Ectodermal cell (in vitro differentiated cells): ENCODE data around the gene MAML3.

Experiments used
- H3K27ac ChIP-seq: 2 replicates; pipeline ENCODE4 v1.7.0; 2013; ENCODE audit warnings: mild to moderate bottlenecking, low read depth, low read length; ENCODE audit not compliant: insufficient read depth, poor library complexity, severe bottlenecking
- H3K27me3 ChIP-seq: 2 replicates; pipeline ENCODE4 v1.7.0; 2013; ENCODE audit warnings: mild to moderate bottlenecking, low read length; ENCODE audit not compliant: insufficient read depth, control insufficient read depth, poor library complexity, severe bottlenecking
- H3K36me3 ChIP-seq: one replicate; pipeline ENCODE4 v1.7.0; 2013; ENCODE audit warnings: low read length; ENCODE audit not compliant: control insufficient read depth, insufficient read depth
- H3K4me1 ChIP-seq: one replicate; pipeline ENCODE4 v1.7.0; 2013; ENCODE audit warnings: low read length; ENCODE audit not compliant: control insufficient read depth, insufficient read depth
- H3K4me3 ChIP-seq: 2 replicates; pipeline ENCODE4 v1.7.0; 2013; ENCODE audit warnings: low read depth, low read length, control low read depth; ENCODE audit not compliant: insufficient read depth
- H3K9me3 ChIP-seq: 2 replicates; pipeline ENCODE4 v1.7.0; 2013; ENCODE audit warnings: mild to moderate bottlenecking, low read length, moderate library complexity; ENCODE audit not compliant: control insufficient read depth
- WGBS, 2 experiments: methylation state at CpG; one replicate each; pipeline ENCODE4 v1.1.7; 2013; ENCODE audit warnings: missing lambda C conversion rate in 2 of 2; 5-methylcytosine and 5-hydroxymethylcytosine counted together

Gene MAML3

DNA sequence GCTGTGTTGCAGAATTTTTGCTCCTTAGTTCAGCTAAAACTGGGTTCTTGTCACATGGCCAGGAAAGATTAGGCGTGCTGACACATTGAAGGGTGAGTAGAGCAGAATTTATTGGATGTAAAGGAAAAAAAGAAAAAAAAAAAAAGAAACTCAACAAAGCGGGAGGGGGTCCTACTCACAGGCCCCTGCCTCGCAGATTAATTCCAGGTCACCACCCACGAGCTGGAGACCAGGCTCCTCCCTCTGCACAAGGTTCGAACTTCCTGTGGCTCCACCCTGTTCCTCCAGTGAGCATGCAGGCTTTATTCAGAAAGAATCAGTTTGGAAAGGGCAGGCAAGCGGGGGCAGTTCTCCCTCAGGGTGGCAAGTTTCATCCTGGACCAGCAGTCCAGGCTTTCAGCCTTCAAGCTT lies 471.2 kb downstream of the MAML3 start:
- WGBS, 2 experiments: 81 to 90% methylated on average over 6 of the region's 6 CpGs
- H3K4me3 ChIP-seq: no peak overlapping the region
- H3K36me3 ChIP-seq: no peaks in the 10 kb centered on the region
- peaks cover 11% of the 10 kb centered on the region for H3K4me1 ChIP-seq
- no peak overlapping the region for H3K27ac ChIP-seq
- no peaks in the 10 kb centered on the region for H3K9me3 ChIP-seq
- no peaks in the 10 kb centered on the region for H3K27me3 ChIP-seq

DNA sequence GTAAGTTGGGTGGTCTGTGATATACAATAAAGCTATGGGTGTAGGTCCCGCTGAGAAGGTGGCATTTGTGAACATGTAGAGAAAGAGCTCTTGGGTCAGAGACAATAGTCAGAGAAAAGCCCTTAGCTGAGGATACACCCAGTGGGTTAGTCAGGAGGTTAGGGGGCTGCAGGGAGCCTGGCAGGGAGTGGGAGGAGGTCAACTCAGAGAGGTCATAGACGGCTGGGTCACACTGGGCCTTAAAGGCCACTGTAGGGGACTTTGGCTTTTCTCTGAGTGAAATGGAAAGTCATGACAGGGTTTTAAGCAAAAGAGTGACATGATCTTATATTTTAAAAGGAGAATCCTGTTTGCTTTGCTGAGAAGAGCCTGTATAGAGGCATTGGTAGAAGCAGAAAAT lies 471.7 kb downstream of the MAML3 start:
- no peaks in the 10 kb centered on the region for H3K9me3 ChIP-seq
- 57 to 65% methylated on average over 2 of the region's 2 CpGs for WGBS, 2 experiments
- peaks cover 11% of the 10 kb centered on the region for H3K4me1 ChIP-seq
- no peaks in the 10 kb centered on the region for H3K36me3 ChIP-seq
- H3K27ac ChIP-seq: no peak overlapping the region
- H3K27me3 ChIP-seq: no peaks in the 10 kb centered on the region
- H3K4me3 ChIP-seq: no peak overlapping the region

DNA sequence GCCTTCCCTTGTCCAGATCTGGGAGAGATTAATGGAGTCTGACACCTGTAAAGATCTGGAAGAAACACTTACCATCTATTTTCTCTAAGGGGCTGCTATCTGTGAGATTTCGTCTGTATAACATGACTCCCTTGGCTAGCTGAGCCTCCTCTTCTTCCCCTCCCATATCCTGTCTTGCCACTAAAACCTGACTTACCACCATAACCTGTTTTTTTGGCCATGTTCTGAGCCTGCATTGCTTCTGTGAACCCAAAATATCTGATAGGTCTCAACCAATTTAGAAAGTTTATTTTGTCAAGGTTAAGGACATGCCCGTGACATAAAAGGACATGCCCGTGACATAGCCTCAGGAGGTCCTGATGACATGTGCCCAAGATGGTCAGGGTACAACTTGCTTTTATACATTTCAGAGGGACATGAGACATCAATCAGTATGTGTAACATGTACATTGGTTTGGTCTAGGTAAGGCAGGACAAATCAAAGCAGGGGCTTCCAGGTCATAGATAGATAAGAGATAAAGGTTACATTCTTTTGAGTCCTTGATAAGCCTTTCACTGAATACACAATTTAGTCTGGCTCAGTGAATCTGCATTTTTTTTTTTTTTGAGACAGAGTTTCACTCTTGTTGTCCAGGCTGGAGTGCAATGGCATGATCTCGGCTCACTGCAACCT lies 476.9 kb downstream of the MAML3 start:
- 94 to 95% methylated on average over 4 of the region's 4 CpGs for WGBS, 2 experiments
- Histone ChIP-seq H3K4me3 (no peak overlapping the region), H3K4me1 (peaks cover under 1% of the 10 kb centered on the region), H3K9me3 (no peaks in the 10 kb centered on the region), H3K27me3 (no peaks in the 10 kb centered on the region), H3K27ac (no peak overlapping the region), H3K36me3 (no peaks in the 10 kb centered on the region)

DNA sequence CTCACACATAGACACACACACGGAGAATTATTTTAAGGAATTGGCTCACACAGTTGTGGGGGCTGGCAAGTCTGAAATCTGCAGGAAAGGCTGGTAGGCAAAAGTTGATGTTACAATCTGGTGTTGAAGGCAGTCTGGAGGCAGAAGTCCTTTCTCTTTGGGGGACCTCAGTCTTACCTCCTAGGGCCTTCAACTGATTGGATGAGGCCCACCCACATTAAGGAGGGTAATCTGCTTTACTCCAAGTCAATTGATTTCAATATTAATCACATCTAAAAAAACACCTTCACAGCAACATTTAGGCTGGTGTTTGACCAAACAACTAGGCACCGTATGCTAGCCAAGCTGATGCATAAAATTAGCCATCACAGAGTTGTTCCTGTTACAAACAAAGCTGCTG lies 477.6 kb downstream of the MAML3 start:
- H3K27ac ChIP-seq: no peak overlapping the region
- no peaks in the 10 kb centered on the region for H3K9me3 ChIP-seq
- 95 to 96% methylated on average over 2 of the region's 2 CpGs for WGBS, 2 experiments
- no peaks in the 10 kb centered on the region for H3K4me1 ChIP-seq
- H3K27me3 ChIP-seq: no peaks in the 10 kb centered on the region
- H3K36me3 ChIP-seq: no peaks in the 10 kb centered on the region
- H3K4me3 ChIP-seq: no peak overlapping the region

DNA sequence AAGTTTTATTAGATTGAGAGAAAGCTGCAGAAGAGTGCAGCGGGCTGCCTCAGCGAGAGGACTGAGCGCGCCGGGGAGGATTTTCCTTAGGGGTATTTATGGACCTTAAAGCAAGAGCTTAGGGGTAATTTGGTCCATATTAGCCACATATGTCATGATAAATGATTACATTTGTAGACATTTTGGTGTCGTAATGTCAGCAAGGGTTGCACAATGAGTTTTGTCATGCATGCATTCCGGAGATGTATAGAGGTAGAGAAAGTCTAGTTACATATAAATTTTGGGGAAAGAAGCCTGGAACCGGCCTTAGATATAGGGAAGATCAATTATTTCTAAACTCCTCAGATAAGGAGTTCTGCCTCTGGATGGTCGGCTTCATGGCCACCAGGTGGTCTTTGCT lies 478.3 kb downstream of the MAML3 start:
- Histone ChIP-seq H3K36me3 (no peaks in the 10 kb centered on the region), H3K4me3 (no peak overlapping the region), H3K27ac (no peak overlapping the region), H3K9me3 (no peaks in the 10 kb centered on the region), H3K4me1 (no peaks in the 10 kb centered on the region), H3K27me3 (no peaks in the 10 kb centered on the region)
- WGBS, 2 experiments: 98% methylated on average over 9 of the region's 9 CpGs

DNA sequence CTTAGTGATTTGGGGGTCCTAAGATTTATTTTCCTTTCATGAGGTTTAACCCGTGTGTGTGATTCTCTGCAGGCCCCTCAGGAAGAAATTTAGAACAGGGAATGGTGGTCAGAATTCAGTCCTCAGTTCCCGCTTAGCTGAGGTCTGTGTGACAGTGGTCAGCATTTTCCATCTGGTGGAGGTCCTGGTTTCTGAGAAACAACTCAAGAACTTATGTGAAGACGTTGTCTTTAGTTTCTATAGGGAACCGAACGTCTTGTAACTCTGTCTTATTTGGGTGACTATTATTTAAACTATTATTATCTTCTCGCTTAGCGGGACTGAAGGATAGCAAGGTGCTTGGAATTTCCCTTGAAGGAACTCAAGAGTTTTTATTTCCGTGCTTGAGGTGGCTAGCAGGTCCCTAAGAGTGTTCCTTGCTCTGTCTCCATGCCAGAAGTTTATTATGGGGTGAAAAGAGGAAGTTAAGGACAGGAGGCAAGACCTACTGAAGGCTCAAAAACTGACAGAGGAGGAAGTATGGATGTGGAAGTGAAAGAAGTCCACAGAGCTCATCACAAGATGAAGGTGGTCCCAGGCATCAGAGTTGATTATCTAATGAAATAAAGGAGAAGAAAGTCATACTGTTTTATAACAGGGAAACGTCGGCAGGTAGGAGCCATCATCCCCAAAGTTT lies 479.0 kb downstream of the MAML3 start:
- no peaks in the 10 kb centered on the region for H3K27me3 ChIP-seq
- WGBS, 2 experiments: 93 to 95% methylated on average over 10 of the region's 10 CpGs
- no peaks in the 10 kb centered on the region for H3K4me1 ChIP-seq
- no peaks in the 10 kb centered on the region for H3K9me3 ChIP-seq
- no peaks in the 10 kb centered on the region for H3K36me3 ChIP-seq
- no peak overlapping the region for H3K27ac ChIP-seq
- H3K4me3 ChIP-seq: no peak overlapping the region

DNA sequence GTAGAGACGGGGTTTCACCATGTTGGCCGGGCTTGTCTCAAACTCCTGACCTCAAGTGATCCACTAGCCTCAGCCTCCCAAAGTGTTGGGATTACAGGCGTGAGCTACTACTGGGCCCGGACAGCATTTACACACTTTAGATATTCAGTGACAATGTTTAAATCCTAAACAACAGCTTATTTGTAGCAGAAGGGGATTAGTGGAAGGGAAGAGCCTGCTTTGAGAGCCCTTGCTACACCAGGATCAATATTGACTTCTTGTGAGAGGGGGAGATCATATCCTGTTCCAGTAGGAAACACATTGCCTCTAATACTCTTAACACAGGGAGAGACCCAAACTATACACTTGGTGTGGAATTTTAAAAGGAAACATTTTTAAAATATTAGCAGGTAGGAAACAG lies 481.3 kb downstream of the MAML3 start:
- 95 to 98% methylated on average over 4 of the region's 4 CpGs for WGBS, 2 experiments
- Histone ChIP-seq H3K27ac (no peak overlapping the region), H3K36me3 (no peaks in the 10 kb centered on the region), H3K9me3 (no peaks in the 10 kb centered on the region), H3K27me3 (no peaks in the 10 kb centered on the region), H3K4me1 (no peaks in the 10 kb centered on the region), H3K4me3 (no peak overlapping the region)

DNA sequence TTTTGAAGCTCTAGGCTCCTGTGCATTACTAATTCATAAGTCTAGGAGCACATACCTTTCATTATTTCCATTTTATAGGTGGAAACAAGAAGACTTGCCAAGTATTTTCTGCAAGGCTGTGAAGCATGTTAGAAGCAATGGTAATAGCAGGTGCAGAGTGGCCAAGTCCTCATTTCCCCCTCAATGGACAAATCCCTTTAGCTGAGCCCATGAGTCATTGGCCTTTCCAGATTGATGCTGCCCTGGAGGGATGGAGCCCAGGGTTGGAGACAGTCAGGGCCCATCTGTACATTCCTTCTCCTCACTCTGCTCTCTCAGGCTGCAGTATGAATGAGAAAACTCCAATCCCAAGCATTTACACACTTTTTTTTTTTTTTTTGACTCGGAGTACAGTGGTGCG lies 481.8 kb downstream of the MAML3 start:
- Histone ChIP-seq H3K4me1 (no peaks in the 10 kb centered on the region), H3K4me3 (no peak overlapping the region), H3K9me3 (no peaks in the 10 kb centered on the region), H3K36me3 (no peaks in the 10 kb centered on the region), H3K27ac (no peak overlapping the region), H3K27me3 (no peaks in the 10 kb centered on the region)
- 86 to 96% methylated on average over 2 of the region's 2 CpGs for WGBS, 2 experiments

DNA sequence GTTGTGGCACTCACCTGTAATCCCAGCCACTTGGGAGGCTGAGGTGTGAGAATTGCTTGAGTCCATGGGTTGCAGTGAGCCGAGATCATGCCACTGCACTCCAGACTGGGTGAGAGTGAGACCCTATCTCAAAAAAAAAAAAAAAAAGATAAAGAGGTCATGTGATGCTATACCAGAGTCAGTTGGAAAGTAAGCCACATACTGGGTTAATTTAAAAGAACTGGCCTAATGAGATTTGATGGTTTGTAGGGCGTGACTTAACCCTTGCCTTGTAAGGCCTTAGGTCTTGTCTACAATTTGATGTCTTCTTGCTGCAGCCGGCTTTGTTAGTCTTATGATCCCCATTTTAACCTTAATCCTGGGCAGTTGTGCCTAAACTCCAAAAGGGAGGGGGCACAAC lies 483.2 kb downstream of the MAML3 start:
- Histone ChIP-seq H3K36me3 (no peaks in the 10 kb centered on the region), H3K4me3 (no peak overlapping the region), H3K27me3 (no peaks in the 10 kb centered on the region), H3K4me1 (no peaks in the 10 kb centered on the region), H3K27ac (no peak overlapping the region), H3K9me3 (no peaks in the 10 kb centered on the region)
- 87 to 88% methylated on average over 3 of the region's 3 CpGs for WGBS, 2 experiments

DNA sequence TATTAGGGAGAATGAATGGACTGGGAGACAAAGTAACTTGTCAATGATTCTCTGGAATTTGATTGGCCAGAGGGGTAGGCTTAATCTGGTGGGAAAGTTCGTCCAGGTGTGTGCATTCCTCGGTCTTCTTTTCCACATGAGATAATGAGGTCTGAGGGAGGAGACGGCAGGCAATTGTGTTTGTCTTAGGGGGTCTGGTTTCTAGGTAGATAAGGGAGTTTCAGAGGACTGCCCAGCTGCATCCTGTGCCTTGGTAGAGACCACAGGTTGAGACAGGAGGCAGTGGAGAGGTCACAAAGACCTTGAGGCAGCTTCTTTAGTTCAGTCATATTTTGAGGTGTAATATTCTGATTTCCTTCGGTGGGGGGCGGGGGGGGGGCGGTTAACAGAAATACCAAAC lies 484.1 kb downstream of the MAML3 start:
- WGBS, 2 experiments: 84 to 87% methylated on average over 6 of the region's 6 CpGs
- H3K9me3 ChIP-seq: no peaks in the 10 kb centered on the region
- H3K4me1 ChIP-seq: no peaks in the 10 kb centered on the region
- no peaks in the 10 kb centered on the region for H3K27me3 ChIP-seq
- no peak overlapping the region for H3K27ac ChIP-seq
- H3K36me3 ChIP-seq: no peaks in the 10 kb centered on the region
- H3K4me3 ChIP-seq: no peak overlapping the region
